NOMO-1 (cell line): ENCODE results near the gene ALLC.

Experiments
- DNase-seq, 2 experiments: peaks; one replicate each; lab custom pipeline; 2025; ENCODE audit not compliant: unreplicated experiment in 2 of 2; lab: John Stamatoyannopoulos, UW

The ALLC gene

GRCh38 chr2:3742743-3743508 is 84.9 kb downstream of the ALLC start:
- no peak for DNase-seq

GRCh38 chr2:3743951-3744555 is 86.1 kb downstream of the ALLC start:
- DNase-seq, result no peak

- DNase-seq, result no peak
Observed at GRCh38 chr2:3745920-3746319, 87.9 kb downstream of the ALLC start.

GRCh38 chr2:3747032-3747654 is 89.1 kb downstream of the ALLC start:
- DNase-seq, result no peak

- DNase-seq, result no peak
Observed at GRCh38 chr2:3747826-3748225, 89.8 kb downstream of the ALLC start.

- DNase-seq, result no peak
Observed at GRCh38 chr2:3749201-3749600, 91.2 kb downstream of the ALLC start.

- no peak for DNase-seq
Observed at GRCh38 chr2:3751251-3751650, 93.3 kb downstream of the ALLC start.

GRCh38 chr2:3751806-3752205 is 93.8 kb downstream of the ALLC start:
- DNase-seq, result no peak
